HepG2 (cell line): ENCODE measurements around the gene WBP1. TPM values are rescaled to one million over a fixed set of nuclear protein-coding genes. Genes with fewer than 3 reads are reported as not detected.

Source experiments
- ARID3A ChIP-seq: IDR thresholded peaks from 2 replicates; pipeline ENCODE4 v1.6.1; 2012; ENCODE audit warnings: low read depth, low read length, improper control_type of control experiment
- CENPX ChIP-seq: sonication (generic); formaldehyde crosslinking; IDR thresholded peaks from 2 replicates; pipeline ENCODE4 v1.9.0; 2021; ENCODE audit warnings: mild to moderate bottlenecking, missing genetic modification reagents, moderate library complexity
- CHD4 ChIP-seq: fragments of 200-600 bp; sonication (generic); IDR thresholded peaks from 2 replicates; pipeline ENCODE4 v1.7.0; 2017; ENCODE audit warnings: mild to moderate bottlenecking, low read length, borderline replicate concordance
- ELK4 ChIP-seq: sonication (generic); formaldehyde crosslinking; IDR thresholded peaks from 2 replicates; pipeline ENCODE4 v1.9.0; 2021; ENCODE audit warnings: missing genetic modification reagents, borderline replicate concordance
- HNF4A ChIP-seq: sonication (generic); formaldehyde crosslinking; IDR thresholded peaks from 2 replicates; pipeline ENCODE4 v1.4.0; 2020; ENCODE audit warnings: missing genetic modification reagents
- NRL ChIP-seq: sonication (generic); formaldehyde crosslinking; IDR thresholded peaks from 2 replicates; pipeline ENCODE4 v1.5.0; 2020; ENCODE audit warnings: missing genetic modification reagents, mild to moderate bottlenecking, moderate library complexity, borderline replicate concordance
- POGZ ChIP-seq: sonication (generic); formaldehyde crosslinking; IDR thresholded peaks from 2 replicates; pipeline ENCODE4 v1.4.0; 2020; ENCODE audit warnings: mild to moderate bottlenecking, missing genetic modification reagents
- SMAD9 ChIP-seq: sonication (generic); formaldehyde crosslinking; IDR thresholded peaks from 2 replicates; pipeline ENCODE4 v1.5.1; 2020; ENCODE audit warnings: mild to moderate bottlenecking, missing genetic modification reagents
- SP4 ChIP-seq: sonication (generic); formaldehyde crosslinking; IDR thresholded peaks from 2 replicates; pipeline ENCODE4 v1.8.1; 2023; ENCODE audit warnings: mild to moderate bottlenecking, missing genetic modification reagents
- SP5 ChIP-seq: IDR thresholded peaks from 2 replicates; pipeline ENCODE4 v1.6.1; 2016; ENCODE audit warnings: low read depth, borderline replicate concordance
- SYNCRIP ChIP-seq: fragments of 200-400 bp; formaldehyde crosslinking; IDR thresholded peaks from 2 replicates; pipeline ENCODE4 v1.6.1; 2018; ENCODE audit warnings: mild to moderate bottlenecking, low read depth, low read length; ENCODE audit not compliant: insufficient read depth
- ZFX ChIP-seq: sonication (generic); formaldehyde crosslinking; IDR thresholded peaks from 2 replicates; pipeline ENCODE4 v1.4.0; 2020; ENCODE audit warnings: mild to moderate bottlenecking, low read depth, missing genetic modification reagents, moderate library complexity
- ZNF205 ChIP-seq: IDR thresholded peaks from 2 replicates; pipeline ENCODE4 v1.6.1; 2018; ENCODE audit warnings: missing biosample characterization, missing genetic modification reagents
- ZNF577 ChIP-seq: sonication (generic); formaldehyde crosslinking; IDR thresholded peaks from 2 replicates; pipeline ENCODE4 v1.4.0; 2020; ENCODE audit warnings: mild to moderate bottlenecking, low read depth, missing genetic modification reagents, borderline replicate concordance
- ZNF619 ChIP-seq: sonication (generic); formaldehyde crosslinking; IDR thresholded peaks from 2 replicates; pipeline ENCODE4 v1.4.0; 2020; ENCODE audit warnings: mild to moderate bottlenecking, missing genetic modification reagents
- ZNF792 ChIP-seq: IDR thresholded peaks from 2 replicates; pipeline ENCODE4 v1.6.1; 2016
- ZSCAN29 ChIP-seq: sonication (generic); formaldehyde crosslinking; conservative IDR thresholded peaks from 2 replicates; pipeline ENCODE4 v1.4.0; 2020; ENCODE audit warnings: mild to moderate bottlenecking, missing genetic modification reagents
- polyA plus RNA-seq, 8 experiments: library from polyadenylated mRNA; depleted of rRNA in 3 of 8; stranded (reverse) in 7 of 8; unstranded in 1 of 8; fragments of >200 nt; fragmentation: Illumina TruSeq in 4 of 8; extraction: Trizol in 4 of 8; gene quantifications; 2 replicates each; pipeline versions ENCODE4 v1.2.1 to v1.2.3, GENCODE V29; 2011 to 2016; ENCODE audit warnings: low read depth in 4 of 8, missing spikeins in 1 of 8, mixed read lengths in 1 of 8; ENCODE audit not compliant: insufficient read depth in 1 of 8
- total RNA-seq, 5 experiments: library from RNA; depleted of rRNA; stranded (reverse); fragments of >200 nt; fragmentation: Illumina TruSeq; extraction: Trizol; gene quantifications; 2 replicates each; pipeline ENCODE4 v1.2.3, GENCODE V29; 2016; ENCODE audit warnings: low read depth in 1 of 5
- TF ChIP-seq, protein P1 (sequence below): IDR thresholded peaks from 2 replicates; pipeline ENCODE4 v1.6.1; 2016; ENCODE audit warnings: low read depth, borderline replicate concordance
- TF ChIP-seq, protein P2 (sequence below): IDR thresholded peaks from 2 replicates; pipeline ENCODE4 v1.6.1; 2012; ENCODE audit warnings: inconsistent platforms
- TF ChIP-seq, protein P3 (sequence below), 2 experiments: fragments of 450-650 bp in 1 of 2; sonication (generic) in 1 of 2; formaldehyde crosslinking; IDR thresholded peaks; 2 replicates each; pipeline versions ENCODE4 v1.5.0 to v1.8.0; 2020 to 2022; ENCODE audit warnings: mild to moderate bottlenecking in 1 of 2, missing genetic modification reagents in 1 of 2
- TF ChIP-seq, protein P4 (sequence below): sonication (generic); formaldehyde crosslinking; IDR thresholded peaks from 2 replicates; pipeline ENCODE4 v1.4.0; 2020; ENCODE audit warnings: mild to moderate bottlenecking, low read depth, missing genetic modification reagents

Gene WBP1
- total and polyA plus RNA-seq, 2 of the 13 experiments (the other 11 are each of a cell fraction or from before 2014, with no cell fraction given) = 38.8 to 85.7 TPM

- TF ChIP-seq ZNF577 (CRISPR knock-in tag) = no peak
- TF ChIP-seq SP4 (CRISPR knock-in tag) = peak; percentile 99
- TF ChIP-seq, protein P1, sequence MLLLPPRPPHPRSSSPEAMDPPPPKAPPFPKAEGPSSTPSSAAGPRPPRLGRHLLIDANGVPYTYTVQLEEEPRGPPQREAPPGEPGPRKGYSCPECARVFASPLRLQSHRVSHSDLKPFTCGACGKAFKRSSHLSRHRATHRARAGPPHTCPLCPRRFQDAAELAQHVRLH (CRISPR knock-in tag) = peak; percentile 98; the same call in 1 of the 2 replicates
- peak; percentile 94 for TF ChIP-seq SP5 (CRISPR knock-in tag)
- TF ChIP-seq, protein P2, sequence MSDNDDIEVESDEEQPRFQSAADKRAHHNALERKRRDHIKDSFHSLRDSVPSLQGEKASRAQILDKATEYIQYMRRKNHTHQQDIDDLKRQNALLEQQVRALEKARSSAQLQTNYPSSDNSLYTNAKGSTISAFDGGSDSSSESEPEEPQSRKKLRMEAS = peak; percentile 94
- no peak for TF ChIP-seq CENPX (CRISPR knock-in tag)
- peak; percentile 81 for TF ChIP-seq NRL (CRISPR knock-in tag)
- peak; percentile 83 for TF ChIP-seq ZFX (CRISPR knock-in tag)
- TF ChIP-seq, protein P3, sequence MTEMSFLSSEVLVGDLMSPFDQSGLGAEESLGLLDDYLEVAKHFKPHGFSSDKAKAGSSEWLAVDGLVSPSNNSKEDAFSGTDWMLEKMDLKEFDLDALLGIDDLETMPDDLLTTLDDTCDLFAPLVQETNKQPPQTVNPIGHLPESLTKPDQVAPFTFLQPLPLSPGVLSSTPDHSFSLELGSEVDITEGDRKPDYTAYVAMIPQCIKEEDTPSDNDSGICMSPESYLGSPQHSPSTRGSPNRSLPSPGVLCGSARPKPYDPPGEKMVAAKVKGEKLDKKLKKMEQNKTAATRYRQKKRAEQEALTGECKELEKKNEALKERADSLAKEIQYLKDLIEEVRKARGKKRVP (CRISPR knock-in tag; IDR thresholded peaks at IDR 0.05) = peak in 1 of 2 experiments; percentile 80; a peak in 2 of 4 replicates
- peak; percentile 95; the same call in 1 of the 2 replicates for TF ChIP-seq ZNF792 (CRISPR knock-in tag)
- TF ChIP-seq ELK4 = no peak
- peak; percentile 98 for TF ChIP-seq POGZ (CRISPR knock-in tag)
- peak; percentile 96; the same call in 1 of the 2 replicates for TF ChIP-seq ZNF619
- TF ChIP-seq SMAD9 (CRISPR knock-in tag) = peak; percentile 36; the same call in 1 of the 2 replicates
- no peak for TF ChIP-seq SYNCRIP
- no peak; the same call in 1 of the 2 replicates for TF ChIP-seq CHD4
- TF ChIP-seq ZSCAN29 (CRISPR knock-in tag) = no peak; the same call in 1 of the 2 replicates
- TF ChIP-seq ARID3A = peak; percentile 83
- TF ChIP-seq ZNF205 = peak; percentile 87
- peak; percentile 48 for TF ChIP-seq HNF4A
- TF ChIP-seq, protein P4, sequence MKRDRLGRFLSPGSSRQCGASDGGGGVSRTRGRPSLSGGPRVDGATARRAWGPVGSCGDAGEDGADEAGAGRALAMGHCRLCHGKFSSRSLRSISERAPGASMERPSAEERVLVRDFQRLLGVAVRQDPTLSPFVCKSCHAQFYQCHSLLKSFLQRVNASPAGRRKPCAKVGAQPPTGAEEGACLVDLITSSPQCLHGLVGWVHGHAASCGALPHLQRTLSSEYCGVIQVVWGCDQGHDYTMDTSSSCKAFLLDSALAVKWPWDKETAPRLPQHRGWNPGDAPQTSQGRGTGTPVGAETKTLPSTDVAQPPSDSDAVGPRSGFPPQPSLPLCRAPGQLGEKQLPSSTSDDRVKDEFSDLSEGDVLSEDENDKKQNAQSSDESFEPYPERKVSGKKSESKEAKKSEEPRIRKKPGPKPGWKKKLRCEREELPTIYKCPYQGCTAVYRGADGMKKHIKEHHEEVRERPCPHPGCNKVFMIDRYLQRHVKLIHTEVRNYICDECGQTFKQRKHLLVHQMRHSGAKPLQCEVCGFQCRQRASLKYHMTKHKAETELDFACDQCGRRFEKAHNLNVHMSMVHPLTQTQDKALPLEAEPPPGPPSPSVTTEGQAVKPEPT (CRISPR knock-in tag) = peak; percentile 62; the same call in 1 of the 2 replicates
Measured at GRCh38 chr2:74454654-74455511, 3.4 kb upstream of the WBP1 start, which contains the start of gene INO80B (continued).
